ENCODE results near the gene ACTR3.
"Not testable (repeated sequence)": the region's sequence is repeated elsewhere in the genome, so short reads cannot be mapped to it uniquely, and the experiment has no call there.

Gene ACTR3

DNA sequence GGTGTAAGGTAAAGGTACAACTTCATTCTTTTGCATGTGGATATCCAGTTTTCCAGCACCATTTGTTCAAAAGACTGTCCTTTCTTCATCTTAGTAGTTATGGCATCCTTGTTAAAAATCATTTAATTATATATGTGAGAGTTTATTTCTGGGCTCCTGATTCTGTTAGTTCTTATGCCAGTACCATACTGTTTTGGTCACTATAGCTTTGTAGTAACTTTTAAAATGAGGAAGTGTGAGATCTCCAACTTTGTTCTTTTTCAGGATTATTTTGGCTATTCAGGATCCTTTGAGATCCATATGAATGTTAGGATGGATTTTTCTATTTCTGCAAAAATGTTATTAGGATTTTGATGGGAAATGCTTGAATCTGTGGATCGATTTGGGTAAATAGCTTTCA lies 16.8 kb downstream of the ACTR3 start:
- DNase-seq: no peak

DNA sequence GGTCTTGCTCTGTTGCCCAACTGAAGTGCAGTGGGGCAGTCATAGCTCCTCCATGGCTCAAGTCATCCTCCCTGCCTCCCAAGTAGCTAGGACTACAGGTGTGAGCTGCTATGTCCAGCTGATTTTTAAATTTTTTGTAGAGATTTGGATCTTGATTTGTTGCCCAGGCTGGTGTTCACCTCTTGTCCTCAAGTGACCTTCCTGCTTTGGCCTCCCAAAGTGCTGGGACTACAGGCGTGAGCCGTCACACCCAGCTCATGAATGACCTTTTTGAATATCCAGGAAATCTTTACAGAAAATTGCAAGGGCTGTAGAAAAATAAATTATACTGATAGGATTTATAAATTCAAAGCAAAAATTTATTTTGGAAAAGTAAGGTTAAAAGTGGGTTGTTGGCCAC lies 17.4 kb downstream of the ACTR3 start:
- no peak for DNase-seq

DNA sequence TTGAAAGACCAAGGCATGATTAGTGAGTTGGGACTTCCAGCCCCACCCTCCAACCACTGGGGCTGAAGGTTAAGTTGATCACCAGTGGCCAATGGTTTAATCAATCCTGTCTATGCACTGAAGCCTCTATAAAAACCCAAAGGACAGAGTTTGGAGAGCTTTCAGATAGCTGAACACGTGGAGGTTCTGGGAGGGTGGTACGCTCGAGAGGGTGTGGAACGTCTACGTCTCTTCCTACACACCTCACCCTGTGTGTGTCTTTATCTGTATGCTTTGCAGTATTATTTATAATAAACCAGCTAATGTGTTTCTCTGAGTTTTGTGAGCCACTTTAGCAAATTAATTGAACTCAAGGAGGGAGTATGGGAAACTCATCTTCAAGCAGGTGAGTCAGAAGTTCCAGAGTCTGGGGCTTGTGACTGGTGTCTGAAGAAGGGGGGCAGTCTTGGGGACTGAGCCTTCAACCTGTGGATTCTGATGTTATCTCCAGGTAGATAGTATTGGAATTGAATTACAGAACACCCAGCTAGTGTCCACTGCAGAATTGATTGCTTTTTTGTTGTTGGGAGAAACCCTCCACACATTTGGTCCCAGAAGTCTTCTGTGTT lies 20.3 kb downstream of the ACTR3 start:
- no peak for DNase-seq

DNA sequence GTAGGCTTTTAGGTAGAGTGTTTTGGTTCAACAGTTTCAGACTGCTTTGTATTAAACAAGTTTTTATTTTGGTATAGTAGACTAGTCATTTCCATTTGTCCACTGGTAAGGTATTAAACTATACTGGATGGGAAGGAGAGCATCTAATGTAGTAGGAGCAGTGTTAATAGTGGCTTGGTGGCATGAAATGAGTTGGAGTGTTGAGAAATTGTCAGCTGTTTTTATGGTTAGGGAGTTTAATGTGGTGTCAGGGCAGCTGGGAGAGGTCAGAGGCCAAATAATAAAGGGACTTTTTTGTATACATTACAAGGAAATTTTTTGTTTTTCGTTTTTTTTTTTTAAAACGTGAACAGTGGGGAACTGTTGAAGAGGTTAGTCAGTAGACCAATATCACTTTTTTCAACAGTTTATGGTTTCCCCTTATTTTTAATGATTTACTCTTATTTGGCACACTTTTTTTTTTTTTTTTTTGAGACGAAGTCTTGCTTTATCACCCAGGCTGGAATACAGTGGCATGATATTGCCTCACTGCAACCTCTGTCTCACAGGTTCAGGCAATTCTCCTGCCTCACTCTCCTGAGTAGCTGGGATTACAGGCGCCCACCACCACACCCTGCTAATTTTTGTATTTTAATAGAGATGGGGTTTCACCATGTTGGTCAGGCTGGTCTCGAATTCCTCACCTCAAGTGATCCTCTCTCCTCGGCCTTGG lies 21.2 kb downstream of the ACTR3 start:
- no peak for DNase-seq

DNA sequence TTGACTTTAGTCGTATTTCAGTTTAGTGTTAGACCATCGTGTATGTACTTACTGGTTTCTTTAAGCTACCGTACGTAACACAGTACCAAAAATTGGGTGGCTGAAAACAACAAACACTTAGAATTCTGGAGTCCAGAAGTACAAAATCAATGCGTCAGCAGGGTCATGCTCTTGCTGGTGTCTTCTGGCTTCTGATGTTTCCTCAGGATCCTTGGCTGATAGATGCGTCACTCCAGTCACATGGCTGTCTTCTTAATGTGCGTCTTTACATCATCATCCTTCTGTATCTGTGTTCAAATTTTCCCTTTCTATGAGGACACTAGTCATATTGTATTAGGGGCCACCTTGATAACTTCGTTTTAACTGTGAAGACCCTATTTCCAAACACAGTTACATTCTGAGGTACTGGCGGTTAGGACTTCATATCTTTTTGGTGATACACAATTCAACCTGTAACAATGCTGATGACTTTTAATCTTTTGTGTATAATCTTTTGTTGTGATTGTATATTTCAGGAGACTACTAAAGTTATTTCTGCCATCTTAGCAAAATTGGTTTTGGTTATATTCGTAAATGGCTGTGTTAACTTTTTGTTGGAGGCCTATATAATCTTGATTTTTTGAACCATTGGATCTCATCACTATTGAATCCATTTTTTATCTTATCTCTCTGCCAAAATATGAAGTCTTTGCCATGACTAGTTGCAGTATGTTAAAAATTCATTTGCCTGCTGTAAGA lies 25.4 kb downstream of the ACTR3 start:
- no peak for DNase-seq

DNA sequence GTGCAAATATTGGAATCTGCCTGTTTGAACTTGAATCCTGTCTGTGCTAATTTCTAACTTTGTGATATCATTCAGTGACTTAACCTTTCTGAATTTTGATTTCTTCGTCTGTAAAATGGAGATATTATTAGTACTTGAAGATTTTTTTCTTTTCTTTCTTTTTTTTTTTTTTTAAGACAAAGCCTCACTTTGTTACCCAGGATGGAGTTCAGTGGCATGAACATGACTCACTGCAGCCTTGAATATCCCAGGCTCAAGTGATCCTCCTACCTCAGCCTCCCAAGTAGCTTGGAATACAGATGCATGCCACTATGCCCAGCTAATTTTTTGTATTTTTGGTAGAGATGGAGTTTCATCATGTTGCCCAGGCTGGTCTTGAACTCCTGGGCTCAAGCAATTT lies 28.3 kb downstream of the ACTR3 start:
- DNase-seq: no peak

DNA sequence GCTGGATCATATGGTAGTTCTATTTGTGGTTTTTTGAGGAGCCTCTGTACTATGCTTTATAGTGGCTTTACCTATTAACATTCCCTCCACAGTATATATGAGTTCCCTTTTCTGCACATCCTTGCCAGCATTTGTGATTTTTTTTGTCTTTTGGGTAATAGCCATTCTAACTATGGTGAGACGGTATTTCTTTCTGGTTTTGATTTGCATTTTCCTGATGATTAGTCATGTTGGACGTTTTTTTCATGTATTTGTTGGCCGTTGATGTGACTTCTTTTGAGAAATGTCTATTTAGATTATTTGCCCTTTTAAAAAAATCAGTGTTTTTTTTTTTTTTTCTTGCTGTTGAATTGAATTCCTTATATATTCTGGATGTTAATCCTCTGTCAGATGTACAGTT lies 31.1 kb downstream of the ACTR3 start:
- DNase-seq: no peak

DNA sequence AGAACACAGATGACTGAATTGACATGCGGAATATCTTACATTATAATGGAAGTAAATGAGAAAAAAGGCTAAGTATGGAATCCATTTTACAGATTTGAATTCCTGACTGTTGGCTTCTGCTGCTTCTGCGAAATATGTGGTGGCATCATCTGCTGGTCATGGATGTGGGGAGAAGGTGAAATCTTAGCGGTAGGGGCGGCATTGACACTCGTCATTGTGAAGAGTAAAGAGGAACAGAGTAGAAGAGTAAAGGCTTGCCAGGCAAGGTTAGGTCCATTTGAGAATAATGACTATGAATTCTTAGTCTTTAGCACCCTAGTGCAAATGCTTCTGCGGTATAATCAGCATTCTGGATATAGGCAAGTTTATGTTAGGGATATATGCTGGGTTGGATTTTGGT lies 32.4 kb downstream of the ACTR3 start:
- DNase-seq: no peak

DNA sequence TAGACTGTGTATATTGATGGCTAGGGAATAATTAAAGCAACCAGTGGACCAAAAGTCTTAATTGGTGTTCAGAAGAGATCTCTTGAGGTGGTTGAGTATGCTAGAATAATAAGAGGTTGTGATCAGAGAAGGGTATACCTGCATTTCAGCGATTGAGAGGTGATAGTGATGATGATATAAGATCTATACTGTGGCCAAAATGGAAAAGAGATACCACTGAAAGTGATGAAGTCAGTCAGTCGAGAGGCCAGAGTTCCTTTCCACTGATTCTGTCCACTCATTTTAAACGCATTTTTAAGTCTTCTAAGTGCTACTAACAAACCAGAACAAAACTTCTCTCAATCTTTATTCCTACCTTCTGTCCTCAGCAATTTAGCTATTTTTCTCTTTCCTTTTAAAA lies 32.9 kb downstream of the ACTR3 start:
- DNase-seq: no peak

DNA sequence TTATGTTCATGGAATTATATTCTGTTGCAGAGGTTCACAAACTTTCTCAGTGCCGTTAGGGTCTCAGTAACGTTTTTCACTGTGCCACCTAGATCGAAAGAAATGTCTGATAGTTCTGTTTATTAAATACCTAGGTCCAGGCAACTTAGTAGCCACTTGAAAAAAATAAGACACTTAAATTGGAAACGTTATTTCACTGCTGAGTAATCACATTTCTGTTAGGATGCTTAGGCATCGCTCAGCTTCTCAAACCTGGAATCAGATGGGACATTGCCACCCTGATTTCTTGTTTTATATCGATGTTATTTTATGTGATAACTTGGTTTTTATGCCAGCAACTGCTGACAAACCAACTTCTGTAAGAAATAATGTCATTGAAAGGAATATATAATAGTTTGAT lies 36.0 kb downstream of the ACTR3 start:
- DNase-seq: no peak

DNA sequence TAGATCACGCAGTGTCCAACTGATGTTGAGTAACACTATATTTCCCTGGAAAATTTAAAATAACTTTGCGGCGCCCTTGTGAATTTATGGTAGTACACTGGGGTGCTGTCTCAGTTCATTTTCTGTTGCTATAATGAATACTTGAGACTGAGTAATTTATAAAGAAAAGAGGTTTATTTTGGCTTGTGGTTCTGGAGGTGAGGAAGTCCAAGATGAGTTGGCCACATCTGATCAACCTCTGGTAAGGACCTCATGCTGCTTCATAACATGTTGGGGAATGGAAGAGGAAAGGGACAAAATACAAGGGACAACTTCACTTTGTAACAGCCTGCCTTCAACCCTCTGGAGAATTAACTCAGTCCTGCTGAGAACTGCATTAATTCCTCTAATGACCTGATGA lies 36.4 kb downstream of the ACTR3 start:
- DNase-seq: no peak

DNA sequence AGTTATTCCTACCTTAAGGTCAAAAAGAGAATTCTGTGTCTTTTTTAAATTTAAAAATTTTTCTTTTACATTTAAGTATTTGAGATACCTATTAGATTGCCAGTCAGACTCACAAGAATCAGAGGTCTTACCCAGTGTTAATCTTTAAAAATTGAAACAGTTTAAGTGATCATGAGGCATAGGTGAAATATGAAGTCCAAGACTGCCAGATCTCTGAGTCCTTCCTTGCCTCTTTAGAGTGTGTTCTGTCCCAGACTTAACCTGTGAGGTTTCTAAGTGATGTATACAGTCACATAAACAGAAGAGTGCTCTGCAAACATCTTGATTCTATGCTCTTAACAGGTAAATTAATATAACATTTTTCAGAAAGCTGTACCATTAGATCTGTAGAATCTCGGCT lies 40.6 kb downstream of the ACTR3 start:
- DNase-seq: no peak

DNA sequence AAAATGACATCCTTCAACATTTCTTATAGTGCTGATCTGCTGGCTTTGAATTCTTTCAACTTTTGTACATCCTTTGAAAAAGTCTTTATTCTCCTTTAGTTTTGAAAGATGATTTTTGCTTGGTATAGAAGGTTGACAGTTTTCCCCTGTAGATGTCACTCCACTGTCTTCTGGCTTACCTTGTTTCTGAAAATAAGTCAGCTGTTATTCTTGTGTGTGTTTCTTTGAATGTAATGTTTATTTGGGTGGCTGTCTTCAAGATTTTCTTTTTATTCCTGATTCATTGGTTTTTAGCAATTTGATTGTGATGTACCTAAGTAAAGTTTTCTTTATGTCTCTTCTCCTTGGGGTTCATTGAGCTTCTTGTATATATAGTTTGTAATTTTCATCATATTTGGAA lies 47.6 kb downstream of the ACTR3 start:
- DNase-seq: no peak

DNA sequence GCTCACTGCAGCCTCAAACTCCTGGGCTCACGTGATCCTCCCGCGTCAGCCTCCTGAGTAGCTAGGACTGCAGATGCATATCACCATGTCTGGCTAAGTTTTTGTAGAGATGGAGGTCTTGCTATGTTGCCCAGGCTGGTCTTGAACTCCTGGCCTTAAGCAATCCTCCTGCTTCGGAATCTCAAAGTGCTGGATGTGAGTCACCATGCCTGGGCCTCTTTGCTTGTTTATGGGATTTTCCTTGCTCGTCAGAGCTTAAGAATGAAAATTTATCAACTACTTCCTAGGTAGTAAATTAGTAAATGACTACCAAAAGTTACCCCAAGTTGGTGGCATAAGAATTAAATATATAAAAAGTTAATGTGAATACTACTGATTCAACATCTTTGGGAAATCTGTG lies 51.0 kb downstream of the ACTR3 start:
- DNase-seq: no peak

DNA sequence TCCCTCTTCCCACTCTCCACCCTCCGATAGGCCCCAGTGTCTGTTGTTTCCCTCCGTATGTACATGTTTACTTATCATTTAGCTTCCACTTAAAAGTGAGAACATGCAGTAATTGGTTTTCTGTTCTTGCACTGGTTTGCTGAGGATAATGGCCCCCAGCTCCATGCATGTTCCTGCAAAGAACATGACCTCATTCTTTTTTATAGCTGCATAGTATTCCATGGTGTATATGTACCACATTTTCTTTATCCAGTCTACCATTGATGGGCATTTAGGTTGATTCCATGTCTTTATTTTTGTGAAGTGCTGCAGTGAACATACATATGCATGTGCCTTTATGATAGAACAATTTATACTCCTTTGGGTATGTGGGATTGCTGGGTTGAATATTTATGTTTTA lies 55.9 kb downstream of the ACTR3 start:
- not testable (repeated sequence) for DNase-seq

DNA sequence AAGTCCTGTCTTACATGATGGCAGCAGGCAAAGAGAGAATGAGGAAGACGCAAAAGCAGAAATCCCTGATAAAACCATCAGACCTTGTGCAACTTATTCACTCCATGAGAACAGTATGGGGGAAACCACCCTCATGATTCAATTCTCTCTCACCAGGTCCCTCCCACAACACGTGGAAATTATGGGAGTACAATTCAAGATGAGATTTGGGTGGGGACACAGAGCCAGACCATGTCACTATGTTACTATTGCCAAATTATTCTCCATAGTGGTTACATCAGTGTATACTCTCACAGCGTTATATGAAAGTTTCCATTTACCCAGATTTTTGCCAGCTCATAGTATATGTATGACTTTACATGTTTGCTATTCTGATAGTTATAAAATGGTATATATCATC lies 61.0 kb downstream of the ACTR3 start:
- DNase-seq: not testable (repeated sequence)

DNA sequence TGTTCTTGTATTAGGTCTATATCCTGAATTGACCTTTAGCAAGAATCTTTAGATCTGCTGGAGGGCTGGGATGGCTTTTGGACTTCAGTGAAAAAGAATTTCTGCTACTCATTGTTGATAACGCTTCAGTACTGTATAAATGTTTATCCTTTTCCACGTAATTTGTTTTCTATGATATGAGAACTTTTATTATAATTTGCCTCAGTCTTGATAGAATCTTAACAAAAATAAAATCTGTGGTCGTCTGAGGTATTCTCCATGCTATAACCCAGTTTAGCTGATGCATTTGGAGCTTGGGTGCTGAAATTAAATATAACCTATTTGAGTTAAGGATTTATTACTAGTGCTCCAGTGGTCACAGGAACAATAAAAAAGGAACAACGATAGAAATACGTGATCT lies 71.1 kb downstream of the ACTR3 start:
- DNase-seq: no peak

DNA sequence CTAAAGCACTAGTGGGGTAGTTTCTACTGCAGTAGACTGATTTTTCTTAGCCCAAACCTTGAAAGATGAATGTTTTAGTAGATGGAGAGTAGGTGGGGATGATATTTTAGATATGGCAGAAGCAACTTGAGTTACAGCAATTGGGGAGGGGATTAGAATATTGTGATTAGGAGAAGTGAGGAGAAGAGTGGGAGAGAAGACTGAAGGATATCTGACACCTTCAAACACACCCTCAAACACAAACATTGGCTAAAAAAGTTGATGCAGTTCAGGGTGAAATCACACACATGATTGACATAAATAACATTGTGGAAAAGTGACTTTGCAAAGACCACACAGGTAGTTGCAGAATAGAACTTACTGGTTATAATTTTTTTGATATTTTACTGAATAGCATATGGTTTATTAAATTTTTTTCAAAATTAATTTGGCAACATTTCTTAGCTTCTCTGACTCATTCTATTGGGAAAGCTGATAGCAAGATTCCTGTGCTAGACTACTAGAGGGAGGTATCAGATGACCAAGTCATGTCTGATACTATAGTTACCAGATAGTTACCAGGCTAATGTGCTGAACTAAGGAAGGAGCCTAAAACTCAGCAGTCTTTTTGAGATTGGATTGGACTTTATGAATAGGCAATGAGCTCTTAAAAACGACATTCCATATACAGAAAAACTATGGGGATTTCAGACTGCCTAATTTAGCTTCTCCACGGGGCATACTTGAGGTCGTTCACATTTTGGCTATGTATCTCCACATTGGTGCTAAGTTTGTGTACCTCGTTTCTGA lies 73.0 kb downstream of the ACTR3 start:
- no peak for DNase-seq

DNA sequence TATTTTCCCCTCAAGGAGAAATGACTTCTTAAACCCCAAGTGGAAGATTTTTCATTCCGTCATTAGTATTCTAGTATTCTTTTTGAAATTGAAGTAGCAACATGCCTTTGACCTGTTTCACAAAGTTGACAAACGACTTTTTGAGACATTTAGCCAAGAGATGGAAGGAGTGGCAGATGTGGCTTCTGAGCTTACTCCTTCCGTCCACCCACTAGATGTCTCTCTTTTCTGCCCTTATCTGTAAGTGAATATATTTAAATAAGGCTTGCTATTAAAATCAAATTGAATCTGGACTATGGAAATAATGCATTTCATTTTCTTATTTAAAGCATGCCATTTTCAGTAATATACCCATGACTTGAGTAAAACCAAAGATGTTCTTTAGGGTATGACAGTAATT lies 74.1 kb downstream of the ACTR3 start:
- DNase-seq: no peak

DNA sequence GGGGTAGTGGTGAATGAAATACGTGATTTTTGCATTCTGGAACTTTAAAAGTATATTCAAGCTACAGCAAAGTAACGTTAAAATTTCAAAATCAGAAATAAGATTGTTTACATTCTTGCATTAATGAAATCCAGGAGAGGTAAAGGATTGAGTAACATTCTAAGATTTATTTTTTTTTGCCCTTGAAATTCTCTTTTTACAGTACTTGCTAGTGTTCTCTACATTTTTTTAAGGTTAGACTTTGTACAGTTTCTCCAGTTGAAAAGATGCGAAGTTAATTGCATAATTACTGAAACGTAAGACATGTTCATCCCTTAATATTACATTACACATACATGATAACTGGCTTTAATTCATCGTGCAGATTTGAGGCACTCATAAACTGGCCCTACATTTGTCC lies 74.5 kb downstream of the ACTR3 start:
- no peak for DNase-seq

DNA sequence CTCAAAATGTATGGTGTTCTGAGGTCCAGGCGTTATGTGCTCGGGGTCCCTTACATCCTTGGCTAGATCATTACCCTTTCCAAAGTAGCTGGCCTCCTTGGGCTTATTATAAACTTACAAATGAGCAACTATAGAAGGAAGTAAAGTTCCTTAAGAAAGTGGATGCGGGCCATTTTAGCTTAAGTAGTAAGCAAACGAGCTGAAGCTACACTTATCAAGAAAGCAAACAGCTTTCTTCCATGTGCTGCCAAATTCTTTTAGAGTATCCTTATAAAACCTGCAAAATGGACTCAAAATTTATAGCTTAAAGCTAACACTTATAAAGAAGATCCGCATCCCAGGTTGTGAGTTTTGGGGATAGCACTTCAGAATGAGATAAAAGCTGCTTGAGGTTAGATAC lies 75.3 kb downstream of the ACTR3 start:
- DNase-seq: no peak

DNA sequence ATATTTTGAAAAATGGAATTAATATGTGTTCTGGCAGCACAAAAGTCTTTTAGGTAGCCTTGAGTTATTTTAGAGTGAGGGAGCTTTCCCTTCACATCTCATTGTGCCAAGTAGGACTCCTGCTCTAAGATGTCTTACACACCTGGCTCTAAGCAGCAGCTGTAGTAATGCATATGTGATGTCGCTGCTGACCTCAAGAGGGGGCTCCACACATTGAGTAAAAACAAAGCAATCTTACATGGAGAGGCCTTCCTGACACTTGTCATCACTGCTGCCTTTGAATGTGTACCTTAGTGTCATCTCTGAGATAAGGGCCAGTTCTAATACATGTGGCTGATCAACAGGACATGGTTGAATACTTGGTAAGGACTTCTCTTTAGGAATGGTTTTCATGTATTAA lies 75.8 kb downstream of the ACTR3 start:
- DNase-seq: peak; percentile 44

DNA sequence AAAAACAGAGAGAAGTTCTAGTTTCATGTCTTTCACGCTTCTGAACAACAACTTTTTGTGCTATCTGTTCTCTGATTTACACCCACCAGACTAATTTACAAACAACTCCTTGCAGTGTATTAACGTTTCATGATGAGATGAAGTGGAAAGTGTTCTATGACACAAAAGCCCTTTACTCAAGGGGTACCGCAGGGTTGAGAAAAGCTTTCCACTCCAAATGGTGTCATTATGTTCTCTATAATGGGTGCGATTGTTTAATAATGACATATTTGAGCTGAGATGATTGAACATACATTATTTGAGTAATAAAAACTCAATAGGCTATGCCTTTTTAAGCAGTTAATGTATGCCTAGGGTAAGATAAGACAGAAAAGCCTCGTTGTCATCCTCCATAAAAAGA lies 76.3 kb downstream of the ACTR3 start:
- DNase-seq: no peak

DNA sequence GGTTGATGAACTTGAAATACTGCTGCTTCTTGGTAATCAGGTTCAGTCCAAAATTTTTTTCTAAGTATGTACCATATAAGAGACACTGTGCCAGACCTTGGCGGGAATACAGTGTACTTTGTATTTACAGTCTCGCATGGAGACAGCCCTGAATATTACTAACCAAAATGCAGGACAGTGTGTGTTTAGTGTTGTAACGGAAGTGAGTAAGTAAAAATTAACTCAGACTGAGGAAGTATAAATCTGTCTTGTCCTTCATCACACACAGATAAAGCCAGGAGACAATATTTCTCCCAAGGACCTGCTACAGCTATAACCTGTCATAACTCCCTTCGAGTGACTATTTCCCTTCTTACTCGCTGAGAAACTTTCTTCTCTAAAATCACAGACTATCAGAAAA lies 76.9 kb downstream of the ACTR3 start:
- no peak for DNase-seq
